ENCODE measurements around the gene TEX35.

GRCh38 chr1:178538192-178538916 lies 25.4 kb downstream of the TEX35 start:
- TF ChIP-seq CTCF (tag by site-specific recombination; IDR thresholded peaks at IDR 0.05) (no peak), ZNF423 (tag by site-specific recombination; IDR thresholded peaks at IDR 0.05) (no peak), MEIS1 (CRISPR knock-in tag; IDR thresholded peaks at IDR 0.05; ENCODE audit: borderline replicate concordance) (no peak), ZBTB10 (tag by site-specific recombination; IDR thresholded peaks at IDR 0.05) (no peak), YY1 (tag by site-specific recombination; IDR thresholded peaks at IDR 0.05) (no peak), GLI4 (tag by site-specific recombination; IDR thresholded peaks at IDR 0.05) (no peak), ZNF670 (tag by site-specific recombination; IDR thresholded peaks at IDR 0.05; ENCODE audit: low read depth) (no peak), ZNF26 (tag by site-specific recombination; IDR thresholded peaks at IDR 0.05) (no peak), ZNF274 (IDR thresholded peaks at IDR 0.05; ENCODE audit: low read length) (no peak), ZNF274 (tag by site-specific recombination; IDR thresholded peaks at IDR 0.05; ENCODE audit: borderline replicate concordance) (no peak), ZNF792 (tag by site-specific recombination; IDR thresholded peaks at IDR 0.05) (no peak), ZNF548 (tag by site-specific recombination; IDR thresholded peaks at IDR 0.05) (no peak), ZNF133 (tag by site-specific recombination; IDR thresholded peaks at IDR 0.05) (no peak), BCL11A (tag by site-specific recombination; IDR thresholded peaks at IDR 0.05; ENCODE audit: low read depth) (no peak), HOXA7 (CRISPR knock-in tag; IDR thresholded peaks at IDR 0.05; ENCODE audit: borderline replicate concordance) (no peak)

Measured in HEK293 (cell line).